ENCODE results near the gene P3H2. TPM values are rescaled to one million over a fixed set of nuclear protein-coding genes. Genes with fewer than 3 reads are reported as not detected.

P3H2 gene
- total RNA-seq, 1 experiment from 2014 or later = 0.76 TPM

DNA sequence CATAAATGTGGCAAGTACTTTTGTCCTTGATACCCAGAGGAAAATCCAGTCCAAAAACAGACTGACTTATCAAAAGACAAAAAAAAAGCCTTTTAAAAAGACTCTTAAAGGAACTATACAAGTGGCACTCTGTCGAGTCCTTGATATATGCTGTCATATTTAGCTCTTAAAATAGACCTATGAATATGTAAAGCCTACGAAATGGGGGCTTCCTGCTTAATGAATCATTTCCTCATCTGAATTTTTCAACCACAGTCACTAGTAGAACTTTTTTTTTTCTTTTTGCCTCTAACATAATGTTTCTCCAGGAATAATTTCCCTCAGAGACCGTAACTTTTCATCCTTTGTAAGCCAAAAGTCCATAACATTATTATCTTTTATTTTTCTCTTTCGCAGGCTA lies 95.8 kb downstream of the P3H2 start:
- no TSS peak for BruUV-seq (replicated peaks)
- DNase-seq (ENCODE audit: low read depth, low spot score) = no peak
- CTCF ChIA-PET = no interaction called here
- H3K36me3 ChIP-seq (ENCODE audit: control insufficient read depth in 1 of 2, insufficient read depth in 2 of 2, low read length in 2 of 2) = no peaks in the 10 kb centered on the region
- POLR2A ChIA-PET = no interaction called here
- ATAC-seq = no peak
- H3K9me2 ChIP-seq (ENCODE audit: insufficient read depth) = no peaks in the 10 kb centered on the region
- H3K79me2 ChIP-seq (ENCODE audit: insufficient read depth, low read length) = no peaks in the 10 kb centered on the region
- H3K9me3 ChIP-seq (ENCODE audit: control insufficient read depth in 1 of 2, insufficient read depth in 1 of 2, low read depth in 1 of 2, low read length in 2 of 2) = no peaks in the 10 kb centered on the region
- no peak overlapping the region for H2AFZ ChIP-seq (ENCODE audit: low read depth, low read length, poor library complexity, severe bottlenecking)
- no peaks in the 10 kb centered on the region for H3K4me1 ChIP-seq (ENCODE audit: control insufficient read depth in 1 of 2, insufficient read depth in 2 of 2, low read length in 2 of 2)
- H3K4me2 ChIP-seq (ENCODE audit: low read length) = no peak overlapping the region
- no peaks in the 10 kb centered on the region for H3K27me3 ChIP-seq (ENCODE audit: insufficient read depth, low read length)
- RAD21 ChIA-PET (ENCODE audit: low non-redundant PET in 1 of 2, low total read pairs in 2 of 2, uncharacterized antibody in 2 of 2, unreplicated experiment in 2 of 2) = no interaction called here
- no peak for TF ChIP-seq FOSL1 (IDR thresholded peaks at IDR 0.05; ENCODE audit: low read depth)
- no peak for TF ChIP-seq RAD21 (IDR thresholded peaks at IDR 0.05; ENCODE audit: low read depth)
- no peak overlapping the region for H3K9ac ChIP-seq (ENCODE audit: low read length)
- H3K4me3 ChIP-seq (replicated peaks in 1 of 2; ENCODE audit: low read depth in 1 of 2, low read length in 2 of 2) = no peak overlapping the region
- H3K27ac ChIP-seq (ENCODE audit: low read depth, low read length) = no peak overlapping the region
- H4K20me1 ChIP-seq (ENCODE audit: insufficient read depth) = no peaks in the 10 kb centered on the region
- intact Hi-C loops (cut with micrococcal nuclease) = loop anchor here (10.0 kb wide), 1 partner anchor 360 kb away; the partner anchor contains the start of gene CLDN16

DNA sequence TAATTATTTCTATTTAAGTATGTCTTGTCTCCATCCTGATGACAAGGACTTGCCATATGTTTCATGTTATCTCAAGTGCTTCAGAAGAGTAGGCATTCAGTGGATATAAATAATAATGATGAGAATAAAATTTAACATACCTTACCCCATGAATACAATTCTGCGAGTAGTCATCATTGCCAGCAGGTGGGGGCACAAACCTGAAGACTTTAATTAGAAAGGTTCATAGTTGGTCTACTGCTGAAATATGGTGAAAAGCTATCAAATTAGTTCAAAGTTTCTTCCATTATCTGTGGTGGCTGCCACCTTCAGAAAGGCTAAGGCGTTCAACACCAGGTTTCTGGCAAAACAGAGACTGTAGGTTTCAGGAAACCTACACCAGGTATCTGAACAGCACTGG lies 100.9 kb downstream of the P3H2 start:
- intact Hi-C loops (cut with micrococcal nuclease) = loop anchor here (10.0 kb wide), 1 partner anchor 365 kb away; the partner anchor contains the start of gene CLDN16
- no peak for ATAC-seq
- Histone ChIP-seq H3K9me2 (ENCODE audit: insufficient read depth) (no peaks in the 10 kb centered on the region), H4K20me1 (ENCODE audit: insufficient read depth) (no peaks in the 10 kb centered on the region), H3K9ac (ENCODE audit: low read length) (no peak overlapping the region), H3K79me2 (ENCODE audit: insufficient read depth, low read length) (no peaks in the 10 kb centered on the region), H3K4me1 (ENCODE audit: control insufficient read depth in 1 of 2, insufficient read depth in 2 of 2, low read length in 2 of 2) (peaks cover 0 to 7% of the 10 kb centered on the region in 2 experiments; a peak in 2 of 4 replicates), H3K36me3 (ENCODE audit: control insufficient read depth in 1 of 2, insufficient read depth in 2 of 2, low read length in 2 of 2) (no peaks in the 10 kb centered on the region), H3K27me3 (ENCODE audit: insufficient read depth, low read length) (no peaks in the 10 kb centered on the region), H3K4me3 (replicated peaks in 1 of 2; ENCODE audit: low read depth in 1 of 2, low read length in 2 of 2) (no peak overlapping the region), H3K27ac (ENCODE audit: low read depth, low read length) (no peak overlapping the region), H2AFZ (ENCODE audit: low read depth, low read length, poor library complexity, severe bottlenecking) (no peak overlapping the region), H3K9me3 (ENCODE audit: control insufficient read depth in 1 of 2, insufficient read depth in 1 of 2, low read depth in 1 of 2, low read length in 2 of 2) (no peaks in the 10 kb centered on the region), H3K4me2 (ENCODE audit: low read length) (no peak overlapping the region)
- ChIA-PET POLR2A (no interaction called here), RAD21 (ENCODE audit: low non-redundant PET in 1 of 2, low total read pairs in 2 of 2, uncharacterized antibody in 2 of 2, unreplicated experiment in 2 of 2) (no interaction called here), CTCF (no interaction called here)
- no peak for DNase-seq (ENCODE audit: low read depth, low spot score)
- BruUV-seq (replicated peaks) = no TSS peak
- TF ChIP-seq, protein P1, sequence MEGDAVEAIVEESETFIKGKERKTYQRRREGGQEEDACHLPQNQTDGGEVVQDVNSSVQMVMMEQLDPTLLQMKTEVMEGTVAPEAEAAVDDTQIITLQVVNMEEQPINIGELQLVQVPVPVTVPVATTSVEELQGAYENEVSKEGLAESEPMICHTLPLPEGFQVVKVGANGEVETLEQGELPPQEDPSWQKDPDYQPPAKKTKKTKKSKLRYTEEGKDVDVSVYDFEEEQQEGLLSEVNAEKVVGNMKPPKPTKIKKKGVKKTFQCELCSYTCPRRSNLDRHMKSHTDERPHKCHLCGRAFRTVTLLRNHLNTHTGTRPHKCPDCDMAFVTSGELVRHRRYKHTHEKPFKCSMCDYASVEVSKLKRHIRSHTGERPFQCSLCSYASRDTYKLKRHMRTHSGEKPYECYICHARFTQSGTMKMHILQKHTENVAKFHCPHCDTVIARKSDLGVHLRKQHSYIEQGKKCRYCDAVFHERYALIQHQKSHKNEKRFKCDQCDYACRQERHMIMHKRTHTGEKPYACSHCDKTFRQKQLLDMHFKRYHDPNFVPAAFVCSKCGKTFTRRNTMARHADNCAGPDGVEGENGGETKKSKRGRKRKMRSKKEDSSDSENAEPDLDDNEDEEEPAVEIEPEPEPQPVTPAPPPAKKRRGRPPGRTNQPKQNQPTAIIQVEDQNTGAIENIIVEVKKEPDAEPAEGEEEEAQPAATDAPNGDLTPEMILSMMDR (IDR thresholded peaks at IDR 0.05 in 2 of 3, conservative IDR thresholded peaks at IDR 0.05 in 1 of 3; ENCODE audit: borderline replicate concordance in 1 of 3, insufficient read depth in 1 of 3, low read depth in 2 of 3, low read length in 2 of 3) = peak in 1 of 3 experiments; percentile 17; a peak in 1 of 6 replicates
- TF ChIP-seq POLR2AphosphoS5 (IDR thresholded peaks at IDR 0.05; ENCODE audit: low read depth, low read length) (no peak), RAD21 (IDR thresholded peaks at IDR 0.05; ENCODE audit: low read depth) (peak; percentile 34; the same call in 1 of the 2 replicates)

All from HCT116 (cell line).